Measurements from ENCODE around the gene FCAMR.

FCAMR gene

DNA sequence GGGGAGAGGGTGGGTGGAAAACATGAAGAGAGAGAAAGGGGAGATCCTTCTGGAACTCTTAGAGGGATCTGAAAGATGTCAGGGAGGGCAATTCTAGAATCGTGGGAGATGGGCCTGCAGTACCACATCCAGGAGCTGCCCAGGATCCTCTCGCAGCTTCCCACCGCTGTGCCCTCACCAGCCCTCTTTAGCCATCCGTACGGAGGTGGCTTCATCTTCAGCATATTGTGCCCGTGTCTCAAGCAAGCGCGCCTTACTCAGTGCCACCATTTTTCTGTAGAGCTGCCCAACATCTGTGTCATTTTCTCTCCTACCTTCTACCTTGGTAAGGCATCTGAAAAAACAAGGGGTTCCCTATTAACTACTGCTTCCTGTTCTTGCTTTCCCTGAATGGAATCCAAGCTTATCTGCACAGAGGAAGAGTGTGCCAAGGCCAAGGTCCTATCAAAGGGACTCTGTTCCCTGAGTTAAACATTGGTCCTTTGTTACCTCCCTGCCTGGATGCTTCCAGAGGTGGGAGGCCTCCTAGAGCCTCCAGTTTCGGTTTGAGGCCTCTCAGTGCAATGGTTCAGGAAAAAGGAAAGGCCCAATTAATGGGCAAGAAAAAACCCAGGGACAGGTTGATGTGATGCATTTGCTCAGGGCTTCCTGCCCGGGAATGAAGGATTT, 39.1 kb upstream of the FCAMR start:
- Histone ChIP-seq H3K27ac (ENCODE audit: low read depth, low read length) (no peak overlapping the region), H3K4me3 (ENCODE audit: low read depth in 1 of 2, low read length in 2 of 2) (no peak overlapping the region), H3K27me3 (ENCODE audit: control insufficient read depth in 1 of 2, insufficient read depth in 2 of 2, low read length in 2 of 2) (no peaks in the 10 kb centered on the region), H3K4me1 (ENCODE audit: insufficient read depth, low read length) (no peaks in the 10 kb centered on the region), H3K9ac (ENCODE audit: low read length) (no peak overlapping the region), H3K36me3 (ENCODE audit: insufficient read depth, low read length) (no peaks in the 10 kb centered on the region), H3K9me3 (ENCODE audit: low read length) (no peaks in the 10 kb centered on the region)

DNA sequence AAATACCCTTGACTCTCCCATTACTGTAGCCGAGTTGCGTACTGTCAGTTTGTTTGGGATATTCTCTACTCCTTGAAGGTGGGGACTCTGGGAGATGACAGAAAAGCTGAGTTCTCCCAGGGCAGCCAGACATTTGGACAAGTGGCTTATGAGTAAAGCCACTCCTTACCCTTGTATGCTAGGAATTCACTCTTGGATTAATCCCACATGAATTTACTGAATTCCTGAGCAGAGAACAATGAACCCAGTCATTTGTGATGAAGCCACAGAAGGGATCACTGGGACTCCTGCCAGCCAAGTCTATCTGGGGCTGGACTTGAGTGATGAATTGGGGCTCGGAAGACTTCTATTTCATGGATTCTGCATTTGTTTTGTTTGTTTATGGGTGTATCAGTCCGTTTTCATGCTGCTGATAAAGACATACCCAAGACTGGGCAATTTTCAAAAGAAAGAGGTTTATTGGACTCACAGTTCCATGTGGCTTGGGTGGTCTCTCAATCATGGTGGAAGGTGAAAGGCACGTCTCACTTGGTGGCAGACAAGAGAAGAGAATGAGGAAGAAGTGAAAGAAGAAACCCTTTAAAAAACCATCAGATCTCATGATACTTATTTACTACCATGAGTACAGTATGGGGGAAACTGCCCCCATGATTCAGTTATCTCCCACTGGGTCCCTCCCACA, 37.2 kb upstream of the FCAMR start:
- Histone ChIP-seq H3K9ac (ENCODE audit: low read length) (no peak overlapping the region), H3K9me3 (ENCODE audit: low read length) (no peaks in the 10 kb centered on the region), H3K27ac (ENCODE audit: low read depth, low read length) (no peak overlapping the region), H3K36me3 (ENCODE audit: insufficient read depth, low read length) (no peaks in the 10 kb centered on the region), H3K4me1 (ENCODE audit: insufficient read depth, low read length) (no peaks in the 10 kb centered on the region), H3K4me3 (ENCODE audit: low read depth in 1 of 2, low read length in 2 of 2) (no peak overlapping the region), H3K27me3 (ENCODE audit: control insufficient read depth in 1 of 2, insufficient read depth in 2 of 2, low read length in 2 of 2) (no peaks in the 10 kb centered on the region)

DNA sequence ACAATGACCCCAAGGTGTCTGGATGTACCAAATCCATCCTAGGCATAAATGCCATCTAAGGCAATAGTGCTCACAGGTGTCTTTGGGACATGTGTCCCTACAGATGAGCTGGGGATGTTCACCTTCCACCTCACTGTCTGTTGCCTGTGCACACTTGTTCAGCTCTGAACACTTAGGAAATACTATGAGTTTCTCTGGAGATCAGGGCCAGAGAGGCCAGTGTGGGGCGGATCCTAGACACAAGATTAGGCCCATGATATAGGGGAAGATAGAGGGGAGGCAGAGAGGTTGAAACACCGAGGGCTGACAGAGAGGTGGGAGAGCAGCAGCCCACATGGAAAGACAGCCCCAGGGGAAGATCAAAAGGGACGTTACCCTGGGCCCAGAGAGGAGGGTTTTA, 36.7 kb upstream of the FCAMR start:
- Histone ChIP-seq H3K4me1 (ENCODE audit: insufficient read depth, low read length) (no peaks in the 10 kb centered on the region), H3K36me3 (ENCODE audit: insufficient read depth, low read length) (no peaks in the 10 kb centered on the region), H3K27ac (ENCODE audit: low read depth, low read length) (no peak overlapping the region), H3K9ac (ENCODE audit: low read length) (no peak overlapping the region), H3K9me3 (ENCODE audit: low read length) (no peaks in the 10 kb centered on the region), H3K27me3 (ENCODE audit: control insufficient read depth in 1 of 2, insufficient read depth in 2 of 2, low read length in 2 of 2) (no peaks in the 10 kb centered on the region), H3K4me3 (ENCODE audit: low read depth in 1 of 2, low read length in 2 of 2) (no peak overlapping the region)

DNA sequence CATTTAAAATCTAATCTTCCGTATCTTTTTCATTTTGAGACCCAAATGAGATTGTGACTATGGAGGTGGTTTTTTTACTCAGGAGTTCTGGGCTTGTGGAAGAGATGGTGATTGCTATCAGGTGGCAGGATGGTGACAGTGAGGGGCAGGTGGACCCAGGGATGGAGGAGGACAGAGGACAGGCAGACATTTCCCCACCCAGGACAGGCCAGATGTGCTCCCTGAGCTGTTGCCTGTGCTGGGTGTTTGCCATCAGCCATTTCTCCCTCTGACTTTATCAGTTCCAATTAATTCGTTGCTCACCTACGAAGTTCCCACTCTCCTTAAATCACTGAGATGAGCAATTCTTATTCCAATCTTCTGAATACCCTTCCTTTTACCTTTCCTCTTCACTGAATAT, 35.8 kb upstream of the FCAMR start:
- H3K36me3 ChIP-seq (ENCODE audit: insufficient read depth, low read length): no peaks in the 10 kb centered on the region
- H3K27ac ChIP-seq (ENCODE audit: low read depth, low read length): no peak overlapping the region
- H3K4me3 ChIP-seq (ENCODE audit: low read depth in 1 of 2, low read length in 2 of 2): no peak overlapping the region
- no peaks in the 10 kb centered on the region for H3K4me1 ChIP-seq (ENCODE audit: insufficient read depth, low read length)
- no peaks in the 10 kb centered on the region for H3K27me3 ChIP-seq (ENCODE audit: control insufficient read depth in 1 of 2, insufficient read depth in 2 of 2, low read length in 2 of 2)
- no peaks in the 10 kb centered on the region for H3K9me3 ChIP-seq (ENCODE audit: low read length)
- no peak overlapping the region for H3K9ac ChIP-seq (ENCODE audit: low read length)

DNA sequence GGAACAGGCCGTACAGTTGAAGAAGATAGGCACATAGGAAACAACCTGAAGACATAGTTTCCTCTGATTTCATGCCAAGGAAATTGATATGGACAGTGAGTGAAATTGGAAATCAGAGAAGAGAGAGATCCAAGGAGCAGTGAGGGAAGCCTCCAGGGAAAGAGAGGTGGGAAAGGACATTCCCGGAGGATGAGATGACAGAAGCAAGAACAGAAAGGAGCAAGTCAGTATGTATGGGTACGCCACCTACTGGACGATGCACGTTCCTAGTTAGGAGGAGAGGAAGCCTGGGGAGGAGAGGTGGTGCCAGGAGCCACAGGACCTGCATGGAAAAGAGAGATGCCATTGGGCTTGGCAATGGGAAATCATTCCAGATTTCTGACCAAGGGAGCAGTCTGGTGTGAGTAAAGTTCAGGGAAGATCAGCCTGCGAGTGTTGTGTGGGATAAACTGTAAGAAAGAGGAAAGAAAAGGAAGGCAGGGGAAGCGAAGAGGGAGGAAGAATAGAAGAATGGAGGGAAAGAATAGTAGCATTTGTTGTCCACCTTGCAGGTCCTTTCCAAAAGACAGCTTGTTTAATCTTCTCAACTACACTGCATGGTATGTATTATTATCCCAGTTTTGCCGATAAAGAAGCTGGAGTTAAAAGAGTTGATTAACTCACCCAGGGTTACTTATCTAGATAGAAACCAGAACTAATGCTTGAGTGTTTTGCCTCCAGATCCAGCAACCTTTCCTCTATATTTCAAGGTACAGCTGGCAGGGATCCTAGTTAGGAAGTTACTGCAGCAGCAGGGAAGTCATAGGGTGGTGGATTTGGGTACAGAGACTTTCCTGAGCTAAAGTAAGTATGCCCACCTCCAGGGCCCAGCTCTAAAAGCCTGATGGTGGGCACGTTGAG, 34.9 kb upstream of the FCAMR start:
- H3K36me3 ChIP-seq (ENCODE audit: insufficient read depth, low read length): no peaks in the 10 kb centered on the region
- H3K4me3 ChIP-seq (ENCODE audit: low read depth in 1 of 2, low read length in 2 of 2): no peak overlapping the region
- no peaks in the 10 kb centered on the region for H3K4me1 ChIP-seq (ENCODE audit: insufficient read depth, low read length)
- H3K27me3 ChIP-seq (ENCODE audit: control insufficient read depth in 1 of 2, insufficient read depth in 2 of 2, low read length in 2 of 2): no peaks in the 10 kb centered on the region
- no peak overlapping the region for H3K27ac ChIP-seq (ENCODE audit: low read depth, low read length)
- no peaks in the 10 kb centered on the region for H3K9me3 ChIP-seq (ENCODE audit: low read length)
- H3K9ac ChIP-seq (ENCODE audit: low read length): no peak overlapping the region

DNA sequence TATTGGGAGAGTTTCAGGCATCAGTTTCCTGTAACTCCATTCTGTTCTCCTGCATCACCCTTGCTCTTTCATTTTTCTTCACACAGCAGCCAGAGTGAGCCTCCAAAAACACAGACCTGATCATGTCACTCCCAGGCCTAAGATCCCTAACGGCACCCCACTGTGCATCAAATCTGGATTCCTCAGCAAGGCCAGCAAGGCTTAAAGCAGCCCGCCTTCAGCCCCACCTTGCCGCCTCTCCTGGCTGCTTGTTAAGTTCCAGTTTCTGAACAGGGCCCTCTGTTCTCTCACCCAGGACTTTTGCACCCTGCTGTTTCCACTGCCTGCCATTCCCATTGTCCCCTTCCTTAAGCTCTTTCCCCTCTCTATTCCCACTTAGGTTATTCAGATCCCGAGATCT, 33.0 kb upstream of the FCAMR start:
- Histone ChIP-seq H3K36me3 (ENCODE audit: insufficient read depth, low read length) (no peaks in the 10 kb centered on the region), H3K27me3 (ENCODE audit: control insufficient read depth in 1 of 2, insufficient read depth in 2 of 2, low read length in 2 of 2) (no peaks in the 10 kb centered on the region), H3K9me3 (ENCODE audit: low read length) (no peaks in the 10 kb centered on the region), H3K4me1 (ENCODE audit: insufficient read depth, low read length) (no peaks in the 10 kb centered on the region), H3K9ac (ENCODE audit: low read length) (no peak overlapping the region), H3K27ac (ENCODE audit: low read depth, low read length) (no peak overlapping the region), H3K4me3 (ENCODE audit: low read depth in 1 of 2, low read length in 2 of 2) (no peak overlapping the region)

DNA sequence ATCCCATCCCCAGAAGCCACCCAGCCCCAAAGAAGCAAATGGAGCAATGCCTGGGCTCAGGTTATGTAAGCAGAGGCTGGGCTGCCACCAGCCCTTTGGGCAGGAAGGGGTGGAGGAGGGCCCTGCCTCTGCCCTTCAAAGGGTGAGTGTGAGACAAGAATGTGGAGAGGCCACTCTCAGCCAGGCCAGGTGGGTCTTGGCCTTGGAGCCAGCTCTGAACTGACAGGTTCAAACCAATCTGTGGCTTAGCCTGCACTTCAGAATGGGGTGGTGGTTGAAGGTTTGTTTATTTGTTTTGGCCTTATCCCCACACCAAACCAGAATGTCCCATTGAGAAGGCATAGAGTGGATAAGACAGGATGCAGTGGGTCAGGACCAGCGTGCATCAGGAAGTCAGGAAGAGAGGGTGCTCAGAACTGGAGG, 32.5 kb upstream of the FCAMR start:
- Histone ChIP-seq H3K9ac (ENCODE audit: low read length) (no peak overlapping the region), H3K4me3 (ENCODE audit: low read depth in 1 of 2, low read length in 2 of 2) (no peak overlapping the region), H3K27me3 (ENCODE audit: control insufficient read depth in 1 of 2, insufficient read depth in 2 of 2, low read length in 2 of 2) (no peaks in the 10 kb centered on the region), H3K36me3 (ENCODE audit: insufficient read depth, low read length) (no peaks in the 10 kb centered on the region), H3K4me1 (ENCODE audit: insufficient read depth, low read length) (no peaks in the 10 kb centered on the region), H3K9me3 (ENCODE audit: low read length) (no peaks in the 10 kb centered on the region), H3K27ac (ENCODE audit: low read depth, low read length) (no peak overlapping the region)

DNA sequence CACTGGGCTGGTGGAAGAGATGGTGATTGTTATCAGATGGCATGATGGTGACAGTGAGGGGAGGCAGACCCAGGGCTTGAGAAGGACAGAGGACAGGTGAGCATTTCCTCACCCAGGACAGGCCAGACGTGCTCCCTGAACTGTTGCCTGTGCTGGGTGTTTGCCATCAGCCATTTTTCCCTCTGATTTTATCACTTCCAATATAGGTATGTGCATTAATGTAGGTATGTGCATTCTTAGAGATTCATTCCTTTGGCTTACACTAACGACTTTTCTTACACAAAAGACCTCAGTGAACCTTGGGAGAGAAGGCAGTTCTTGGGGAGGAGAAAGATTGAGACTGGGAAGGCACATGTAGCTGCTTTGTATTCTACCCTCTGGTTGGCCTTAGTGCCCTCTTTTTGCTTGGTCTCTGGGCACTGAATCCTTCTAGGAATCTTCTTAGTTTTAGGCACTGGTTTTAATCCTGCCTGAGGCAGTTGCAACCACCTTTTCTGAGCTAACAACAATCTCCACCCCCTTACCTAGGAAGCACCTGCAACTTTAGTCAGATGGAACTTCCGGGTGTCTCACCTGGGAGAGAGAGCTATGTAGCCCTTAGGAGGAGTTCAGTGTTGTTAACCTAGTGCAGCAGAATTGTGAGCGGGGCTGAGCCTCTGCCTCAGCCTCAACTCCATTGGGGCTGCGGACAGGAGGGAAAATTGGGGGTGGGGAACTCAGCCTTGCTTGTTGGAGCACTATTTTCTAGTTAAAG, 31.4 kb upstream of the FCAMR start:
- Histone ChIP-seq H3K27ac (ENCODE audit: low read depth, low read length) (no peak overlapping the region), H3K4me3 (ENCODE audit: low read depth in 1 of 2, low read length in 2 of 2) (no peak overlapping the region), H3K4me1 (ENCODE audit: insufficient read depth, low read length) (no peaks in the 10 kb centered on the region), H3K9ac (ENCODE audit: low read length) (no peak overlapping the region), H3K9me3 (ENCODE audit: low read length) (no peaks in the 10 kb centered on the region), H3K27me3 (ENCODE audit: control insufficient read depth in 1 of 2, insufficient read depth in 2 of 2, low read length in 2 of 2) (no peaks in the 10 kb centered on the region), H3K36me3 (ENCODE audit: insufficient read depth, low read length) (no peaks in the 10 kb centered on the region)

DNA sequence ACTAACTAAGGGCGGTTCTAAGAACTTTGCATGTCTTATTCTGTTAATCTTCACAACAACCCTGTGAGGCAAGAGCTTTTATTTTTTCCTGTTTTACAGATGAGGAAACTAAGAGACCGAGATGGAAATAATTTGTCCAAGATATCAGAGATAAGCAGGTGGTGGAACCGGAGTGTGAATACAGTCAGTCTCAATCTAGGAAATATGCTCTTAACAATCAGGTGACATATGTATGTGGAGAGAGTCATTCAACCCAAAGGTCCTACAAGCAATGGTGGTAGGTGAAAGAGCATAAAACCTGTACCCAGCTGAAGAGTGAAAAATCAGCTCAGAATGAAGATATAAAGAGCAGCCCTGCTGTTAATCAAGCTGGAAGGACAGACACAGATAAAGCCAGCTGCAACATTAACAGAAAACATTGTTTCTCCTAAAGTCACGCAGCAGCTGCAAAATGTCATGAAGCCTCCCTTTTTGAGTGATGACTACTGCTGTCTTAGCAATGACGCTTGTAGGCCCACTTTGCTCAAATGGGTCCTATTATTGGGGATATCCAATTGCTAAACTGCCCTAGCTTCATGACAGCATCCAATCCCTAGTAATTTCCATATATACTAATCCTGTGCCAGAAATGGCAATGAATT, 30.5 kb upstream of the FCAMR start:
- Histone ChIP-seq H3K27me3 (ENCODE audit: control insufficient read depth in 1 of 2, insufficient read depth in 2 of 2, low read length in 2 of 2) (no peaks in the 10 kb centered on the region), H3K4me1 (ENCODE audit: insufficient read depth, low read length) (no peaks in the 10 kb centered on the region), H3K9me3 (ENCODE audit: low read length) (no peaks in the 10 kb centered on the region), H3K4me3 (ENCODE audit: low read depth in 1 of 2, low read length in 2 of 2) (no peak overlapping the region), H3K9ac (ENCODE audit: low read length) (no peak overlapping the region), H3K27ac (ENCODE audit: low read depth, low read length) (no peak overlapping the region), H3K36me3 (ENCODE audit: insufficient read depth, low read length) (no peaks in the 10 kb centered on the region)

DNA sequence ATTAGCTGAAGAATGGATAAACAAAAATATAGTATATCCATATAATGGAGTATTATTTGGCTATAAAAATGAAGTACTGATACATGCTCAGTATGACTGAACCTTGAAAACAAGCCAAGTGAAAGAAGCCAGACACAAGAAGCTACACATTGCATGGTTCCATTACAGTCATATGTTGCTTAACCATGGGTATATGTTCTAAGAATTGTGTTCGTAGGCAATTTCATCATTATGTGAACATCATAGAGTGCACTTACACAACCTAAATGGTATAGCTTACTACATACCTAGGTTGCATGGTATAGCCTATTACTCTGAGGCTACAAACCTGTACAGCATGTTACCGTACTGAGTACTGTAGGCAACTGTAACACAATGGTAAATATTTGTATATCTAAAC, 28.6 kb upstream of the FCAMR start:
- no peaks in the 10 kb centered on the region for H3K4me1 ChIP-seq (ENCODE audit: insufficient read depth, low read length)
- no peak overlapping the region for H3K27ac ChIP-seq (ENCODE audit: low read depth, low read length)
- no peaks in the 10 kb centered on the region for H3K36me3 ChIP-seq (ENCODE audit: insufficient read depth, low read length)
- H3K4me3 ChIP-seq (ENCODE audit: low read depth in 1 of 2, low read length in 2 of 2): no peak overlapping the region
- no peaks in the 10 kb centered on the region for H3K9me3 ChIP-seq (ENCODE audit: low read length)
- H3K9ac ChIP-seq (ENCODE audit: low read length): no peak overlapping the region
- no peaks in the 10 kb centered on the region for H3K27me3 ChIP-seq (ENCODE audit: control insufficient read depth in 1 of 2, insufficient read depth in 2 of 2, low read length in 2 of 2)

DNA sequence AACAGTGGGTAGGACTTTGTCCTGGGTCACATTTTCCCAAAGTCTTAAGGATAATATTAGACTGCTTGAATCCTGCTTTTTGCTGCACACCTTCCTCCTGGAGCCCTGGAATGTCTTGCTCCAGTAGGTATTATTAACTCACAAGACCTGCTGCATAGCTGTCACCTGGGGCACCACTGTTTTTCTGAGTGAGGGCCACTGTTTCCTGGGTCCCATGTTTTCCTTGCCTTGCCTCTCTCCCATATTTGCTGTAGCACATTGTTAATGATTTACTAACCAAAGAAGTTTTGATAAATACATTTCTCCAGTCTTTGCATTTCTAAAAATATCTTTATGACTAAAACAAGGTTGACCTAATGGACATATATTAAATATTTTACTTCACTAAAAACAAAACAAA, 22.5 kb upstream of the FCAMR start:
- Histone ChIP-seq H3K9me3 (ENCODE audit: low read length) (no peaks in the 10 kb centered on the region), H3K4me3 (ENCODE audit: low read depth in 1 of 2, low read length in 2 of 2) (no peak overlapping the region), H3K4me1 (ENCODE audit: insufficient read depth, low read length) (no peaks in the 10 kb centered on the region), H3K36me3 (ENCODE audit: insufficient read depth, low read length) (no peaks in the 10 kb centered on the region), H3K27ac (ENCODE audit: low read depth, low read length) (no peak overlapping the region), H3K9ac (ENCODE audit: low read length) (no peak overlapping the region), H3K27me3 (ENCODE audit: control insufficient read depth in 1 of 2, insufficient read depth in 2 of 2, low read length in 2 of 2) (no peaks in the 10 kb centered on the region)

Measured in muscle layer of colon (tissue), 2 donors.